GM20000 (cell line): ENCODE measurements around the gene SELPLG.
"Not testable (repeated sequence)": the region's sequence is repeated elsewhere in the genome, so short reads cannot be mapped to it uniquely, and the experiment has no call there.

ENCODE experiments used
- DNase-seq: peaks from one replicate; pipeline ENCODE4 v3.0.0; 2012; ENCODE audit warnings: low spot score
- CTCF ChIP-seq: IDR thresholded peaks from 2 replicates; pipeline ENCODE4 v1.5.1; 2012; ENCODE audit warnings: mild to moderate bottlenecking, control low read depth; ENCODE audit errors: extremely low read depth, missing control alignments

Gene SELPLG

GRCh38 chr12:108665608-108666202 lies 32.0 kb upstream of the SELPLG start:
- no peak for TF ChIP-seq CTCF

DNA sequence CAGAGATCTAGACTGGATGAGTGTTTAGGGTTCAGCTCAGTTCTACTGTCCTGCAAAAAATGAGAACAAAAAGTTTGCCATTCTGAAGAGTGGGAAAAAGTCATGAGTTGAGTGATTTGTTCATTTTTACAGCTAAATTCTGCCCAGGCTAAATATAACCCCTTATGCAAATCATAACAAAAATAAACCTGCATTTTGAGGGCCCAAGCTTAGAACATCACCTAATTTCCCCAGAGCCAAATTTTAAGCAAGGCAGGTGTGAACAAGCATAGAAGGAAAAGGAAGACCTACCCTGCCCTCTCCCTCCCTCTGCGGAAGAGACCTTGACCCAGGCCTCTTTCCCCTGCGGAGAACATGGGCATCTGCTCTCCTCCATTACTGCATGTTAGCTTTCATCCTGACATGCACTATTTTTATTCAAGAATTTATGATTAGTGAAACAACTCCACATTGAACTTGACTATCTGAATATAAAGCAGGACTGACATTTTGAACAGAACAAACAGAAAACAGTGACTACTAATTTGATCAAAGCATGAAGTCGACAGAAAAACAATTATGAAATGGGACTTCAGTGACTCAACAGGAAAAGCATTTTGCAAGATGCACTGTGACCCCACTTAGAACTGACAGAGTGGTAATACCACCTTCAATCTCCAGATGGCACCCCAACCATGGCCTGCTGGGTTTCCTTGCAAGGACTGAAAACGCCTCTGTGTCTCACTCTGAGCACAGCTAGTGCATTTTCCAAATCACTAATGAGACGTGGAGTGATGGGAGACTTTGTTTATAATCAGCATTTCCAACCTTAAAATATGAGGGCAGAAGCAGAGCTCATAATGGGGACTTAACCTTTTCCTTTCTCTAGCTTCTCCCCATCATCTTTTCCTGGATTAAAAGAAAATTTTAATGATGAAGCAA lies 30.9 kb upstream of the SELPLG start:
- DNase-seq: peak; percentile 78
- peak; percentile 75 for TF ChIP-seq CTCF

More at GRCh38 chr12:108665608-108666202, 32.0 kb upstream of the SELPLG start:
- no peak for DNase-seq

DNA sequence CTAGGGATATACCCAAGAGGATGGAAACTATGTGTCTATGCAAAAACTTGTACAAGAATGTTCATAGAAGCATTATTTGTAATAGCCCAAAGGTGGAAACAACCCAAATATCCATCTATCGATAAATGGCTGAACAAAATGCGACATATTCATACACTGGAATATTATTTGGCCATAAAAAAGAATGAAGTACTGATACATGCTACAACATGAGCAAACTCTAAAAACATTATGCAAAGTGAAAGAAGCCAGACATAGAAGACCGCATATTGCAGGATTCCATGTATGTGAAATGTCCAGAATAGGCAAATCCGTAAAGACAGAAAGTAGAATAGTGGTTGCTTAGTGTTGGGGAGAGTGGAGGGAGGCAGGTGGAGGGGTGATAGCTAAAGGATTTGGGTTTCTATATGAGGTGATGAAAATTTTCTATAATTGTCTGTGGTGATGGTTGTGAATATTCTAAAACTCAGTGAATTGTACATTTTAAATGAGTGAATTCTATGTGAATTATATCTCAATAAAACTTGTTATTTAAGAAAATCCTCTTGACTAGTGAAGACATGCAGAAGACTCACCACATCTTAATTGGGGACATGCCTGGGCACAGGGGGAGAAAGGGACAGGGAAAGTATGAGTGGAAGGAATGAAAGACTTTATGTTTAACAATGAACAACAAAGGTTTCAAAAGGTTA lies 29.8 kb upstream of the SELPLG start:
- no peak for DNase-seq
- no peak for TF ChIP-seq CTCF

GRCh38 chr12:108658115-108658514 lies 24.4 kb upstream of the SELPLG start:
- DNase-seq: not testable (repeated sequence)

- DNase-seq: no peak
- no peak for TF ChIP-seq CTCF
Observed at GRCh38 chr12:108657130-108657745, 23.5 kb upstream of the SELPLG start.

DNA sequence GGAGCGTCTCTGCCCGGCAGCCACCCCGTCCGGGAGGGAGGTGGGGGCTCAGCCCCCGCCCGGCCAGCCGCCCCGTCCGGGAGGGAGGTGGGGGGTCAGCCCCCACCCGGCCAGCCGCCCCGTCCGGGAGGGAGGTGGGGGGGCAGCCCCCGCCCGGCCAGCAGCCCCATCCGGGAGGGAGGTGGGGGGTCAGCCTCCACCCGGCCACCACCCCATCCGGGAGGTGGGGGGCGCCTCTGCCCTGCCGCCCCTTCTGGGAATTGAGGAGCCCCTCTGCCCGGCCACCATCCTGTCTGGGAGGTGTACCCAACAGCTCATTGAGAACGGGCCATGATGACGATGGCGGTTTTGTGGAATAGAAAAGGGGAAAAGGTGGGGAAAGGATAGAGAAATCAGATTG lies 22.6 kb upstream of the SELPLG start:
- not testable (repeated sequence) for DNase-seq

DNA sequence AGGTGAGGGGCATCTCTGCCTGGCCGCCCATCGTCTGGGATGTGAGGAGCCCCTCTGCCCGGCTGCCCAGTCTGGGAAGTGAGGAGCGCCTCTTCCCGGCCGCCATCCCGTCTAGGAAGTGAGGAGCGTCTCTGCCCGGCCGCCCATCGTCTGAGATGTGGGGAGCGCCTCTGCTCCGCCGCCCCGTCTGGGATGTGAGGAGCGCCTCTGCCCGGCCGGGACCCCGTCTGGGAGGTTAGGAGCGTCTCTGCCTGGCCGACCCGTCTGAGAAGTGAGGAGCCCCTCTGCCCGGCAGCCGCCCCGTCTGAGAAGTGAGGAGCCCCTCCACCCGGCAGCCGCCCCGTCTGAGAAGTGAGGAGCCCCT lies 22.1 kb upstream of the SELPLG start:
- DNase-seq: not testable (repeated sequence)

DNA sequence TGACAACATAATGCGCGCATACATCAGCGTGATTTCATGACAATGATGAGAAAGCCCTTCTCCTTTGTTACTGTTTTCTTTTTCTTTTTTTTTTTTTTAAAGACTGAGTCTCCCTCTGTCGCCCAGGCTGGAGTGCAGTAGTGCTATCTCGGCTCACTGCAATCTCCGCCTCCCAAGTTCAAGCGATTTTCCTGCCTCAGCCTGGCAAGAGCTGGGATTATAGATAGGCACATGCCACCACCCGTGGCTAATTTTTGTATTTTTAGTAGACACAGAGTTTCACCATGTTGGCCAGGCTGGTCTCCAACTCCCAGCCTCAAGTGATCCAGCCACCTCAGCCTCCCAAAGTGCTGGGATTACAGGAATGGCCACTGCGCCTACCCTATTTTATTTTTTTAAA lies 20.9 kb upstream of the SELPLG start:
- DNase-seq: not testable (repeated sequence)

DNA sequence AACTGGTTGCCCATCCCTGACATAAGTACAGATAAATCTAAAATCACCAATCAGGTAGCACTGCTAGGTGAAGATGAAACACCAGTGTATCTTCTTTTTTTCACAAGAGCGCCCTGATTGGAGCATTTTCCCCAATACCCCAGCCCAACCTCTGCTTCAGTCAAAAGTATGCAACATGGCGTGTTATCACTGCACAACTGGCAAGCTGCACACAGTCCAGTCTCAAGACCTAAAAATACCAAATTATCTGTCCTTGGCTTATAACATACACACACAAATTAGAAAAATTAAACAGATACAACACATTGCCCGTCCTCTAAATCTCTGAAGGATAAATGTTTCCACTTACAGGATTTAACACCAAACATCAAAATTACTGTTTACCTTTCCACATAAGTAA lies 20.2 kb upstream of the SELPLG start:
- no peak for DNase-seq
- no peak for TF ChIP-seq CTCF
